Measurements from ENCODE around the gene PGM5. TPM values are rescaled to one million over a fixed set of nuclear protein-coding genes. Genes with fewer than 3 reads are reported as not detected.

The PGM5 gene
- total and polyA plus RNA-seq, 3 donors from 2014 or later: 9.3 to 19.4 (median 10.4) TPM

DNA sequence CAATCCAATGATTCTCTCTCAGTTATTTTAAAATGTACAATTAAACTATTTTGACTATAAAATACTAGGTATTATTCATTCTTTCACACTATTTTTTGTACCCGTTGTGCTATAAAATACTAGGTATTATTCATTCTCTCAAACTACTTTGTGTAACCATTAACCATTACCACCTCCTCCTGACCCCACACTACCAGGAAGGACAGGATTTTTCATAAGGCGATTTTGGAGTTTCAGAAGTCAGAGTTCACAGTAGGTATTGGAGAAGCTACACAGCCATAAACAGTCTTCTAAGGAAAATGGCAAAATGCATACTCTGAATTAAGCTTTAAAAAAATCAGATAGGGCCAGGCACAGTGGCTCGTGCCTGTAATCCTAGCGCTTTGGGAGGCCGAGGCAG, 219.4 kb downstream of the PGM5 start:
- DNase-seq: no peak
- 68 to 73% methylated on average over 5 of the region's 5 CpGs for WGBS, 2 donors
- no peak overlapping the region for H3K4me3 ChIP-seq
- H3K9me3 ChIP-seq: no peaks in the 10 kb centered on the region
- H3K27ac ChIP-seq: no peak overlapping the region
- no peak for TF ChIP-seq POLR2A (IDR thresholded peaks at IDR 0.05)
- TF ChIP-seq, protein P1, sequence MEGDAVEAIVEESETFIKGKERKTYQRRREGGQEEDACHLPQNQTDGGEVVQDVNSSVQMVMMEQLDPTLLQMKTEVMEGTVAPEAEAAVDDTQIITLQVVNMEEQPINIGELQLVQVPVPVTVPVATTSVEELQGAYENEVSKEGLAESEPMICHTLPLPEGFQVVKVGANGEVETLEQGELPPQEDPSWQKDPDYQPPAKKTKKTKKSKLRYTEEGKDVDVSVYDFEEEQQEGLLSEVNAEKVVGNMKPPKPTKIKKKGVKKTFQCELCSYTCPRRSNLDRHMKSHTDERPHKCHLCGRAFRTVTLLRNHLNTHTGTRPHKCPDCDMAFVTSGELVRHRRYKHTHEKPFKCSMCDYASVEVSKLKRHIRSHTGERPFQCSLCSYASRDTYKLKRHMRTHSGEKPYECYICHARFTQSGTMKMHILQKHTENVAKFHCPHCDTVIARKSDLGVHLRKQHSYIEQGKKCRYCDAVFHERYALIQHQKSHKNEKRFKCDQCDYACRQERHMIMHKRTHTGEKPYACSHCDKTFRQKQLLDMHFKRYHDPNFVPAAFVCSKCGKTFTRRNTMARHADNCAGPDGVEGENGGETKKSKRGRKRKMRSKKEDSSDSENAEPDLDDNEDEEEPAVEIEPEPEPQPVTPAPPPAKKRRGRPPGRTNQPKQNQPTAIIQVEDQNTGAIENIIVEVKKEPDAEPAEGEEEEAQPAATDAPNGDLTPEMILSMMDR (IDR thresholded peaks at IDR 0.05): no peak
- no peaks in the 10 kb centered on the region for H3K36me3 ChIP-seq (ENCODE audit: low read depth, missing control alignments)
- no peaks in the 10 kb centered on the region for H3K27me3 ChIP-seq
- intact Hi-C loops (cut with DNase I; ENCODE audit: low total_unique reads): no loop called here
- H3K4me1 ChIP-seq: no peaks in the 10 kb centered on the region

DNA sequence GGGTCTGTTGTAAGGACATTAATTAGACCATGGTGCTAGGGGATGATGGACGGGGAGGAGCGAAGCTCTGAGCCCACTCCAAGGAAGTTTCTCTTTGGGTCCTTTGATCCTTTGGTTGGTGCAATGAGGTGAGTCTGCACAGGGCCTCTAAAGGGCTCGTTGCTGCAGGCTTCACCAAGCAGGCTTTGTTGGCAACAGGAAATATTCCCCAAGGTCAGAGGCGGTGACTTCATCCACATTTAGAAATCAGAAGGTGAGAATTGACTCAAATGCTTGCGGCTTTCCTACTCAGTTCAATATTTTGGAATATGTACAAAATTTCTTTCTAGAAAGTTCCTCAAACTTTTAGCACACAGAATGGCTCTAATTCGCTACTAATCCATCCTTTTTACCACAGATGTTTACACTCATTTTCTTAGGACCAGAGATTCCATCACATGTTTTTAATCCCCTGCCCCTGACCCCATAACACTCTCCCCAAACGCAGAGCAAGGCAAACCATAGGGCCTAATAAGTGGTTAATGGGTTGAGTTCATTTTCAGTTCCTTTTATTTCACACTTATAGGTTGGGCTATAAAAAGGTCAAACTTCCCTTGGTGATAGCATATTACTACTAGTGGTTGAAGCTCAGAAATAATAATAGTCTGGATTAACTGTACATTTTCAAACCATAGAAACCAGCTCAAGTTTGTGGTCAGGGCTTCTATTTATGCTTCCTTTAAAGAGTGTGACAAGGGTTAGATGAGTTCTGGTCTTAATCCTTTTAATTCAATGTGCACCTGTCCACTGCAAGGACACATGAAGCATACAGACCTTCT, 221.6 kb downstream of the PGM5 start:
- no peaks in the 10 kb centered on the region for H3K36me3 ChIP-seq (ENCODE audit: low read depth, missing control alignments)
- intact Hi-C loops (cut with DNase I; ENCODE audit: low total_unique reads): no loop called here
- no peaks in the 10 kb centered on the region for H3K4me1 ChIP-seq
- DNase-seq: no peak
- H3K9me3 ChIP-seq: no peaks in the 10 kb centered on the region
- no peaks in the 10 kb centered on the region for H3K27me3 ChIP-seq
- no peak for TF ChIP-seq POLR2A (IDR thresholded peaks at IDR 0.05)
- TF ChIP-seq, protein P1 (IDR thresholded peaks at IDR 0.05): no peak
- WGBS, 2 donors: 74 to 83% methylated on average over 7 of the region's 7 CpGs
- H3K27ac ChIP-seq: no peak overlapping the region
- no peak overlapping the region for H3K4me3 ChIP-seq

Other genes starting within 250 kb of the PGM5 start
- 10 to 100 TPM; 39.0 to 47.5 TPM for gene ZNG1C, start 114.6 kb upstream of the PGM5 start, total RNA-seq
- 26.7 TPM for gene ZNG1C, start 114.6 kb upstream of the PGM5 start, polyA plus RNA-seq (ENCODE audit: insufficient read depth, low read depth, low replicate concordance)
- not detected for gene FOXD4L3, start 53.7 kb upstream of the PGM5 start, total RNA-seq
- 0.18 TPM for gene FOXD4L3, start 53.7 kb upstream of the PGM5 start, polyA plus RNA-seq (ENCODE audit: insufficient read depth, low read depth, low replicate concordance)
- not detected for gene TMEM252, start 184.3 kb downstream of the PGM5 start, total RNA-seq
- 0.26 TPM for gene TMEM252, start 184.3 kb downstream of the PGM5 start, polyA plus RNA-seq (ENCODE audit: insufficient read depth, low read depth, low replicate concordance)